GM21619 (cell line): ENCODE data around the gene DAZL.
A peak's percentile ranks its signal among the peaks of the same experiment; 100 is the strongest.

Source experiments
- ATAC-seq: cut with Tn5 transposase; IDR thresholded peaks from one replicate; pipeline ENCODE4 v1.9.1; 2021; ENCODE audit not compliant: unreplicated experiment

The DAZL gene

GRCh38 chr3:16596352-16597032 lies 8.7 kb downstream of the DAZL start:
- ATAC-seq: peak; percentile 56

- no peak for ATAC-seq
Observed at GRCh38 chr3:16595778-16596177, 9.4 kb downstream of the DAZL start.

- peak; percentile 98 for ATAC-seq
Observed at GRCh38 chr3:16589867-16590624, 15.2 kb downstream of the DAZL start.

- no peak for ATAC-seq
Observed at GRCh38 chr3:16589120-16589519, 16.1 kb downstream of the DAZL start.

GRCh38 chr3:16587681-16588060 lies 17.6 kb downstream of the DAZL start:
- no peak for ATAC-seq

GRCh38 chr3:16587047-16587680 lies 18.1 kb downstream of the DAZL start:
- no peak for ATAC-seq

- no peak for ATAC-seq
Observed at GRCh38 chr3:16584880-16585279, 20.3 kb downstream of the DAZL start.

GRCh38 chr3:16583551-16583950 lies 21.7 kb downstream of the DAZL start:
- no peak for ATAC-seq

- ATAC-seq: no peak
Observed at GRCh38 chr3:16570113-16570512, 35.1 kb downstream of the DAZL start.

GRCh38 chr3:16568532-16568931 lies 36.7 kb downstream of the DAZL start:
- no peak for ATAC-seq

GRCh38 chr3:16568115-16568514 lies 37.1 kb downstream of the DAZL start:
- no peak for ATAC-seq

GRCh38 chr3:16559653-16560365 lies 45.4 kb downstream of the DAZL start:
- ATAC-seq: no peak

GRCh38 chr3:16554126-16554525 lies 51.1 kb downstream of the DAZL start:
- no peak for ATAC-seq

- no peak for ATAC-seq
Observed at GRCh38 chr3:16552757-16553156, 52.5 kb downstream of the DAZL start.

GRCh38 chr3:16551342-16551976 lies 53.8 kb downstream of the DAZL start:
- no peak for ATAC-seq

GRCh38 chr3:16550676-16551341 lies 54.4 kb downstream of the DAZL start:
- peak; percentile 94 for ATAC-seq

- no peak for ATAC-seq
Observed at GRCh38 chr3:16550305-16550675, 54.9 kb downstream of the DAZL start.

GRCh38 chr3:16548721-16549120 lies 56.5 kb downstream of the DAZL start:
- no peak for ATAC-seq

- ATAC-seq: no peak
Observed at GRCh38 chr3:16547561-16548357, 57.5 kb downstream of the DAZL start.
